ENCODE results near the gene AICDA.

The AICDA gene

GRCh38 chr12:8553088-8553627, 59.5 kb downstream of the AICDA start:
- no peak overlapping the region for H3K4me3 ChIP-seq (ENCODE audit: low read depth, low read length)
- no peak for DNase-seq (ENCODE audit: low read depth)
- in situ Hi-C loops (cut with HindIII; ENCODE audit: low sequenced_read_pairs): no loop called here
- TF ChIP-seq CTCF (IDR thresholded peaks at IDR 0.05; ENCODE audit: low read depth, low read length, missing control alignments): no peak
